H9 (cell line): ENCODE data around the gene XIRP1. TPM values are rescaled to one million over a fixed set of nuclear protein-coding genes. Genes with fewer than 3 reads are reported as not detected.

Experiments used
- DNase-seq: peaks from one replicate; pipeline ENCODE4 v3.0.0-alpha.2; 2017
- H2AFZ ChIP-seq: one replicate; pipeline ENCODE4 v1.6.1; 2013; ENCODE audit warnings: mild to moderate bottlenecking, low read length, control low read depth, moderate library complexity
- H2AK5ac ChIP-seq: 2 replicates; pipeline ENCODE4 v1.6.1; 2013; ENCODE audit warnings: low read length, control low read depth, mixed read lengths; ENCODE audit not compliant: insufficient read length
- H2BK120ac ChIP-seq: one replicate; pipeline ENCODE4 v1.6.1; 2013; ENCODE audit warnings: low read depth, mild to moderate bottlenecking, low read length, control low read depth, inconsistent platforms; ENCODE audit not compliant: poor library complexity, severe bottlenecking
- H2BK12ac ChIP-seq: 2 replicates; pipeline ENCODE4 v1.6.1; 2013; ENCODE audit warnings: low read length, control low read depth, mixed read lengths, low read depth; ENCODE audit not compliant: insufficient read length
- H2BK15ac ChIP-seq: 2 replicates; pipeline ENCODE4 v1.6.1; 2013; ENCODE audit warnings: low read depth, low read length, control low read depth
- H2BK20ac ChIP-seq: one replicate; pipeline ENCODE4 v1.6.1; 2013; ENCODE audit warnings: low read depth, mild to moderate bottlenecking, low read length, control low read depth, inconsistent platforms; ENCODE audit not compliant: poor library complexity, severe bottlenecking
- H2BK5ac ChIP-seq: 2 replicates; pipeline ENCODE4 v1.6.1; 2013; ENCODE audit warnings: low read length, control low read depth, mixed read lengths; ENCODE audit not compliant: insufficient read length
- H3K14ac ChIP-seq: 2 replicates; pipeline ENCODE4 v1.6.1; 2013; ENCODE audit warnings: low read length, control low read depth; ENCODE audit not compliant: insufficient read depth
- H3K18ac ChIP-seq: 2 replicates; pipeline ENCODE4 v1.6.1; 2013; ENCODE audit warnings: low read depth, mild to moderate bottlenecking, mixed read lengths, low read length, control low read depth; ENCODE audit not compliant: insufficient read length
- H3K23ac ChIP-seq: 2 replicates; pipeline ENCODE4 v1.6.1; 2013; ENCODE audit warnings: low read length, control low read depth, mixed read lengths, low read depth; ENCODE audit not compliant: insufficient read length
- H3K23me2 ChIP-seq: 2 replicates; pipeline ENCODE4 v1.6.1; 2013; ENCODE audit warnings: low read depth, mild to moderate bottlenecking, mixed read lengths, low read length, control low read depth; ENCODE audit not compliant: insufficient read length, poor library complexity, severe bottlenecking
- H3K27ac ChIP-seq: 2 replicates; pipeline ENCODE4 v1.5.1; 2013; ENCODE audit warnings: low read length, control low read depth, mixed read lengths, low read depth; ENCODE audit not compliant: insufficient read length
- H3K27me3 ChIP-seq: 2 replicates; pipeline ENCODE4 v1.6.1; 2013; ENCODE audit warnings: low read length, control low read depth, inconsistent platforms; ENCODE audit not compliant: insufficient read depth
- H3K4ac ChIP-seq: 2 replicates; pipeline ENCODE4 v1.6.1; 2013; ENCODE audit warnings: low read depth, mild to moderate bottlenecking, control low read depth, inconsistent platforms, low read length, moderate library complexity
- H3K4me1 ChIP-seq: 2 replicates; pipeline ENCODE4 v1.6.1; 2013; ENCODE audit warnings: low read length, control low read depth, inconsistent platforms; ENCODE audit not compliant: insufficient read depth
- H3K4me2 ChIP-seq: 2 replicates; pipeline ENCODE4 v1.6.1; 2013; ENCODE audit warnings: low read length, control low read depth, mixed read lengths; ENCODE audit not compliant: insufficient read length, insufficient read depth
- H3K56ac ChIP-seq: 2 replicates; pipeline ENCODE4 v1.6.1; 2013; ENCODE audit warnings: low read depth, mild to moderate bottlenecking, mixed read lengths, low read length, control low read depth; ENCODE audit not compliant: insufficient read length
- H3K79me1 ChIP-seq: 2 replicates; pipeline ENCODE4 v1.6.1; 2013; ENCODE audit warnings: low read depth, mild to moderate bottlenecking, moderate library complexity, low read length, control low read depth, inconsistent platforms; ENCODE audit not compliant: insufficient read depth, poor library complexity, severe bottlenecking
- H3K79me2 ChIP-seq: 2 replicates; pipeline ENCODE4 v1.6.1; 2013; ENCODE audit warnings: low read length, control low read depth, inconsistent platforms; ENCODE audit not compliant: insufficient read depth
- H3K9ac ChIP-seq: 2 replicates; pipeline ENCODE4 v1.6.1; 2013; ENCODE audit warnings: low read length, control low read depth, mixed read lengths; ENCODE audit not compliant: insufficient read length; ENCODE audit errors: extremely low read depth
- H3K9me3 ChIP-seq: one replicate; pipeline ENCODE4 v1.6.1; 2013; ENCODE audit warnings: low read depth, low read length, inconsistent platforms; ENCODE audit not compliant: control insufficient read depth
- H3T11ph ChIP-seq: one replicate; pipeline ENCODE4 v1.6.1; 2013; ENCODE audit warnings: mild to moderate bottlenecking, low read length, control low read depth, inconsistent platforms
- H4K20me1 ChIP-seq: one replicate; pipeline ENCODE4 v1.6.1; 2013; ENCODE audit not compliant: control insufficient read depth, insufficient read length, insufficient read depth
- H4K5ac ChIP-seq: 2 replicates; pipeline ENCODE4 v1.6.1; 2013; ENCODE audit warnings: low read depth, mild to moderate bottlenecking, mixed read lengths, low read length, control low read depth; ENCODE audit not compliant: insufficient read length
- H4K8ac ChIP-seq: replicated peaks from 2 replicates; pipeline ENCODE4 v1.6.1; 2013; ENCODE audit warnings: low read length, control low read depth, mixed read lengths, low read depth; ENCODE audit not compliant: insufficient read length
- H4K91ac ChIP-seq: 2 replicates; pipeline ENCODE4 v1.6.1; 2013; ENCODE audit warnings: low read depth, mild to moderate bottlenecking, moderate library complexity, mixed read lengths, low read length, control low read depth; ENCODE audit not compliant: insufficient read length
- H3K27ac Mint-ChIP-seq, 3 experiments: 2 replicates in 2 of 3; 3 replicates in 1 of 3; pipeline ENCODE4 v1.8.0; 2020 to 2021; ENCODE audit warnings: mixed read lengths in 3 of 3, mild to moderate bottlenecking in 1 of 3, moderate library complexity in 1 of 3
- H3K27me3 Mint-ChIP-seq: 2 replicates; pipeline ENCODE4 v1.8.0; 2021; ENCODE audit warnings: low read depth, mild to moderate bottlenecking, moderate library complexity, mixed read lengths
- H3K36me3 Mint-ChIP-seq, 3 experiments: 2 replicates in 2 of 3; 3 replicates in 1 of 3; pipeline ENCODE4 v1.8.0; 2020 to 2021; ENCODE audit warnings: low read depth in 3 of 3, mixed read lengths in 3 of 3; ENCODE audit not compliant: insufficient read depth in 1 of 3
- H3K4me1 Mint-ChIP-seq, 2 experiments: 2 replicates each; pipeline ENCODE4 v1.8.0; 2020; ENCODE audit warnings: mixed read lengths in 2 of 2
- H3K4me3 Mint-ChIP-seq, 2 experiments: 2 replicates in 1 of 2; 3 replicates in 1 of 2; pipeline ENCODE4 v1.8.0; 2020 to 2021; ENCODE audit warnings: mild to moderate bottlenecking in 2 of 2, mixed read lengths in 2 of 2, moderate library complexity in 1 of 2
- H3K9me3 Mint-ChIP-seq, 2 experiments: 2 replicates in 1 of 2; 3 replicates in 1 of 2; pipeline ENCODE4 v1.8.0; 2020; ENCODE audit warnings: mild to moderate bottlenecking in 2 of 2, mixed read lengths in 2 of 2, moderate library complexity in 1 of 2
- CTCF ChIP-seq: fragments of 200-600 bp; sonication (generic); conservative IDR thresholded peaks from 3 replicates; pipeline ENCODE4 v1.8.0; 2021; ENCODE audit warnings: antibody characterized with exemption, mild to moderate bottlenecking
- WGBS: extraction: QIAGEN DNeasy Blood & Tissue Kit; methylation state at CpG from one replicate; pipeline ENCODE4 v1.1.7; 2013; ENCODE audit warnings: missing lambda C conversion rate, low lambda C conversion rate, mixed read lengths; ENCODE audit not compliant: insufficient read length; ENCODE audit errors: extremely low coverage; 5-methylcytosine and 5-hydroxymethylcytosine counted together
- total RNA-seq: library from RNA; stranded (reverse); gene quantifications from 2 replicates; pipeline ENCODE4 v1.2.1, GENCODE V29; 2021

The XIRP1 gene
- total RNA-seq, 1 experiment from 2014 or later: not detected

- peak overlapping the region in 1 of 3 experiments; percentile 80; a peak in 1 of 7 replicates for H3K27ac Mint-ChIP-seq
- H3K36me3 Mint-ChIP-seq: no peaks in the 10 kb centered on the region
- H3T11ph ChIP-seq: no peak overlapping the region
- H2BK5ac ChIP-seq: no peak overlapping the region
- no peak overlapping the region for H4K8ac ChIP-seq
- no peaks in the 10 kb centered on the region for H3K9me3 ChIP-seq
- H3K79me2 ChIP-seq: no peaks in the 10 kb centered on the region
- H2AFZ ChIP-seq: no peak overlapping the region
- H3K27me3 Mint-ChIP-seq: no peaks in the 10 kb centered on the region; the same call in 1 of the 2 replicates
- no peak overlapping the region for H2BK15ac ChIP-seq
- H3K79me1 ChIP-seq: no peaks in the 10 kb centered on the region
- no peak overlapping the region for H2BK20ac ChIP-seq
- H3K4ac ChIP-seq: no peak overlapping the region
- no peaks in the 10 kb centered on the region for H3K27me3 ChIP-seq
- no peaks in the 10 kb centered on the region for H3K23me2 ChIP-seq
- no peak overlapping the region for H2AK5ac ChIP-seq
- no peak overlapping the region for H3K56ac ChIP-seq
- no peak overlapping the region for H4K5ac ChIP-seq
- H4K91ac ChIP-seq: no peak overlapping the region
- peak; percentile 14 for DNase-seq
- no peak overlapping the region for H3K18ac ChIP-seq
- no peak overlapping the region for H2BK120ac ChIP-seq
- H3K4me3 Mint-ChIP-seq: no peak overlapping the region
- H3K14ac ChIP-seq: no peak overlapping the region
- no peak overlapping the region for H3K23ac ChIP-seq
- no peak overlapping the region for H2BK12ac ChIP-seq
- no peak overlapping the region for H3K4me2 ChIP-seq
- H3K4me1 Mint-ChIP-seq: peaks cover 5 to 6% of the 10 kb centered on the region in 2 experiments; a peak in 3 of 4 replicates
- no peak overlapping the region for H3K27ac ChIP-seq
- no peak for TF ChIP-seq CTCF
- H3K4me1 ChIP-seq: peaks cover 4% of the 10 kb centered on the region; the same call in 1 of the 2 replicates
- H3K9me3 Mint-ChIP-seq: no peaks in the 10 kb centered on the region
- H3K9ac ChIP-seq: no peak overlapping the region
- H4K20me1 ChIP-seq: no peaks in the 10 kb centered on the region
- no CpG with 5 or more reads among the region's 15 CpGs for WGBS
Observed at GRCh38 chr3:39189150-39189958, 3.0 kb downstream of the XIRP1 start.
